Measurements from ENCODE around the gene CACNA2D3. TPM values are rescaled to one million over a fixed set of nuclear protein-coding genes. Genes with fewer than 3 reads are reported as not detected.

CACNA2D3 gene
- total RNA-seq, 4 donors from 2014 or later, result 0.94 to 3.6 (median 2.1) TPM

DNA sequence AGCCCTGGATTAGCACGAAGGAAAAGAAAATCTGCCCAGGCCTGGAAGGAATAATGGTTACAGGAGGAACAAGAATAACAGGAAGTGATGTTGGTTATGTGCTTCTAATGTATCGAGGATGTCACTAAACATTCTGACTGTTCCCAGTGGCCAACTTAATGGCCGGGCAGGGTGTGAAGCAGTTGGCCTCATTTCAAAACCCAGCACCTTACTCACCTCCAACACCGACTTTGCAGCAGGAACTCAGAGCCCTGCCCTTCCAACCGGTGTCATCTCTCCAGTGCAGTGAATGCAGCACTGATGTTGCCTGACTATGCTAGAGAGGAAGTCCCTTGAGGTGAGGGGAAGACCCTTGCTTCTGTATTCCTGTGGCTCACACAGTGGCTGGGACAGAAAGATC, 967.9 kb downstream of the CACNA2D3 start:
- no peak for TF ChIP-seq CTCF (IDR thresholded peaks at IDR 0.05; ENCODE audit: low read depth)

- no peak for TF ChIP-seq CTCF (IDR thresholded peaks at IDR 0.05; ENCODE audit: low read depth)
These were observed 968.4 kb downstream of the CACNA2D3 start for GRCh38 chr3:55090746-55091145.

GRCh38 chr3:55091381-55092225, 969.3 kb downstream of the CACNA2D3 start:
- no peak for TF ChIP-seq CTCF (IDR thresholded peaks at IDR 0.05; ENCODE audit: low read depth)

DNA sequence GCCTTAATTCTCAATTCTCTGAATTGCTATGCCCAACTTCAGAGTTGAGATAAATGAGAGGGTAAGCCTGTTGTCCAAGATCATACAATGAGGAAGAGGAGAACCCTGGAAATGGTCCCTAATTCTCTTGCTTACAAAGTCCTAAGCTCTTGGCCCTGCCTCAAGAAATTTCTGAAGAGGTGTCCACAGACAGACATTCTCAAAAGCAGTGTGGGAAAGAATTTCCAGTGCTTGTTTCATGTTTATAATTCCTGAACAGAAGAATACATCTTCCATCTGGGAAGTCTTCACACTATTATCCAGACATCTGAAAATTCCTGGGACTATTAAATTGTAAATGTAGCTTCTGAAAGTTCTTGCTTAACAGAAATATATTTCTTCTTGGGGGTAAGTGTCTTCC, 972.3 kb downstream of the CACNA2D3 start:
- TF ChIP-seq CTCF (IDR thresholded peaks at IDR 0.05; ENCODE audit: low read depth), result no peak

GRCh38 chr3:55097441-55097840, 975.1 kb downstream of the CACNA2D3 start:
- no peak for TF ChIP-seq CTCF (IDR thresholded peaks at IDR 0.05; ENCODE audit: low read depth)

DNA sequence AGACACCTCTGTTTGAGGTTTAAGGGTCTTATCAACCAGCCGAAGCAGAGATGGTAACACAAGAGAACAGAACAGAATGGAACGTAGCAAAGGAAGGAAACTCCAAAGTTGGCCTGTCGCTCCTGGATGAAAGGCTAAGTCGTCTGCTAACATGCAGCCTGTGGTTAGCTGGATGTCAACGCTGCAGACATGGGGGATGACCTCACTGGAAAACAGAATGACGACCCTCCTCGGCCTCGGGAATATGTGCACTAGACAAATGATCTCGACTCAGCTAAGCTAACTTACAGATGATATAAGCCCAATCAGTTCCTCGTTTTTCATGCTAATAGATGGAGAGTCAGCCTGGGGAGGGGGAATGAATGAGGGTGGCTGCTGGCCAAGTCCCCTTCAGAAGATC, 983.3 kb downstream of the CACNA2D3 start:
- no peak for TF ChIP-seq CTCF (IDR thresholded peaks at IDR 0.05; ENCODE audit: low read depth)

- TF ChIP-seq CTCF (IDR thresholded peaks at IDR 0.05; ENCODE audit: low read depth), result no peak
These were observed 984.8 kb downstream of the CACNA2D3 start for GRCh38 chr3:55107187-55107586.
